Stimulated activated CD4-positive, alpha-beta T cell treated with anti-CD3 and anti-CD28 coated beads, TNF-alpha, amount 100 ng/mL, for 1 hour (primary cell): ENCODE results near the gene SPO11.

ENCODE experiments used
- DNase-seq, 3 donors: peaks; one replicate each; pipeline ENCODE4 v3.0.0-alpha.2; 2020; ENCODE audit warnings: low read depth in 3 of 3, low spot score in 1 of 3

Gene SPO11

DNA sequence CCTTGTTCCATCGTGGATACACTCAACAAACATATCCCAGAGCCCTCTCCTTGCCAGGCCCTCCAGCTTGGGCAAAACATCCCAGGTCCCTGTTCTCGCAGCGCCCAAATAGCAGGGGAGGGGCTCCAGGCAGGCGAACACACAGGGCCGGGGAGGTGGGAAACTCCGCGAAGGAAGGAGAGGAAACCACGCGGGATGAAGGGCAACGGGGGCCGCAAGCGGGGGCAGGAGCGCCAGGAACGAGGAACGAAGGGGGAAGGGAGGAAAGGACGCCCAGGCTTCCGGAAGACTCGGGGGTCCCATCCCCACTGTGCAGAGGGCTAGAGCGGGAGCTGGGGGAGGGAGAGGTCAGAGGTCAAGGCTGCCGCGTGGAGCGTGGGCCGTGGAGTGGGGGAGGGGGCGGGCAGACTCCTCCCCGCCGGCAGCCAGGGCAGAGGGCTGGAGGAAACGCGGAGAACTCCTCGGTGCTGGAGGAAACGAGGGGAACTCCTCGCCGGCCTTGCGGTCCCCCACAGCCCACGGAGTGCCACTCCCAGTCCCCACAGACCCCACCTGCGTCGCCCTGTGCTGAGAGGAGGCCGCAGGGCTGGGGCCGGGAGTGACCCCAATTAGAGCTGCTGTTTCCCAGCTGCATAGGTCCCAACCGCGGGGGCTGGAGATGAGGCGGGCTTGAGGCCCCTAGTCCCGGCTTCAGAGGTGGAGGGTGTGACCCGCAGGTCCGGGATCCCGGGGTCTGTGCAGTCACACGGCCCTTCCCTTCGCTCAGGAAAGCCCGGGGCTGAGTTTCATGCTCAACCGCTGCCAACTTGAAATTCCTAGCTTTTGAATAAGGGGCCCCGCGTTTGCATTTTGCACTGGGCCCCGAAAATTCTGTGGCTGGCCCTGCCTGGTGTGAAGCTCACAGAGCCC, 60.3 kb downstream of the SPO11 start:
- peak in 1 of 3 donors; percentile 58 for DNase-seq

DNA sequence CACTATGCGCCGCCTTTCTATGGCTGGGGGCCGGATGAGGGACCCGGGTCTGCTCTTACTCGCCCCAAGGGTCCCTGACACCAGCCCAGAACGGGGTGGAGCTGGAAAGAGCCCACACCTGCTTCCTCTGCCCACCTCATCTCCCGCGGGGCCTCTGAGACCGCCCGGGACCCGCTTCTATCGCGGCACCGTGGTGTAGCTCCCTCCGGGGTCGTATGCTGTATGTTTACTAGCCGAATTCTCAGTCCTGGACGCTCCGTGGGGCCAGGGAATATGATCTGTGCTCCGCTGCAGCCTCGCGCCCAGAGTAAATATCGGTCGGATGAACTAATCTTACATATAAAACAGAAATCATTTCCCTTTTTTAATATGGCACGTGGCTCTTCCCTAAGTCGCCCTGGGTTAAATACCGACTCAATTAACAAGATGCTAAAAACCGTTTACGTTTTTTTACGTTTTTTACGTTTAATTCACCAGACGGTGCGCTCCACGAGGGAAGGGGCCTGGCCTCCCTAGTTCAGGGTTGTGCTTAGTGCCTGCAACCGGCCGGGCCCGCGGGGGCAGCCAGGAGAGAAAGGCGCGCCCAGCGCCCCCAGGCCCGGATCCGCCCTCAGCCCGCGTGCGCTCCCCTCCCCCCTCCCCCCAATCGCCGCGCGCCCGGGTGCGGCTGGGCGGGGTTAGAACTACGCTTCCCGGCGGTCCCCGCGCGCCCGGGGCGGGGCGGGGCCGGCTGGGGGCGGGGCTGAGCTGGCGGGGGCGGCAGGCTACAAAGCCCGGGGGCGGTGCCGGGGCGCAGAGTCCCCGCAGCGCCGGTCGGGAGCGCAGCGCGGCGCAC, 61.2 kb downstream of the SPO11 start, which contains the start of gene RBM38:
Gene RBM38 (plus strand): TSS at position 793 of the 835 bp plus-strand sequence. CDS start 186 bp downstream, outside the sequence.
- DNase-seq = peak; percentile 22 to 75 (median 49)

DNA sequence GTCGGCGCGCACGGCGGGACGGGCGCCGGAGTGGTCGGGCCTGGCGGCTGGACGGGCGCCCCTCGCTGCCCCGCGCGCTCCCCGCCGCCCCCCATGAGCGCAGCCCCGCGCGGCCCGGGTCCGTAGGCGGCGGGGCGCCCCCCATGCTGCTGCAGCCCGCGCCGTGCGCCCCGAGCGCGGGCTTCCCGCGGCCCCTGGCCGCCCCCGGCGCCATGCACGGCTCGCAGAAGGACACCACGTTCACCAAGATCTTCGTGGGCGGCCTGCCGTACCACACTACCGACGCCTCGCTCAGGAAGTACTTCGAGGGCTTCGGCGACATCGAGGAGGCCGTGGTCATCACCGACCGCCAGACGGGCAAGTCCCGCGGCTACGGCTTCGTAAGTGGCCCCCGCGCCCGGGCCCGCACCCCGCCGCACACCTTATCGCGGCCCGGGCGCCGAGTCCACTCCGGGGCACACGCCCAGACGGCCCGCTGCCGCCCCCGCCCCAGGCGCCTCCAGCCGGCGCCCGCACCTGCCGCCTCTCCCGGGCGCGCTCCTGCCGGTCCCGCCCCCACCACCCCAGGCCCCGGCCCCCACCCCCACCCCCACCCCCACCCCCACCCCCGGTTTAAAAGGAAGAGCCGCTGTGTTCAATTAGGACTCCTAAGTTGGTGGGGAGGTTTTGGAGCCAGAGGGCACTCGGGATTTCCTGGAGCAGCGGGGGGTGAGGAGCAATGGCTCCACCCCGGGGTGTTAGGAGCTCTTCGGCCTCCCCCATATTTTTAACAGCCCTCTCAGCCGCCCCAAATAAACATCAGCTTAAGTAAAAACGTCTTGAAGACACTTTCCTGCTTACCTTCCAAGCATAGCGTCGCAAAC, 62.1 kb downstream of the SPO11 start:
- no peak for DNase-seq

DNA sequence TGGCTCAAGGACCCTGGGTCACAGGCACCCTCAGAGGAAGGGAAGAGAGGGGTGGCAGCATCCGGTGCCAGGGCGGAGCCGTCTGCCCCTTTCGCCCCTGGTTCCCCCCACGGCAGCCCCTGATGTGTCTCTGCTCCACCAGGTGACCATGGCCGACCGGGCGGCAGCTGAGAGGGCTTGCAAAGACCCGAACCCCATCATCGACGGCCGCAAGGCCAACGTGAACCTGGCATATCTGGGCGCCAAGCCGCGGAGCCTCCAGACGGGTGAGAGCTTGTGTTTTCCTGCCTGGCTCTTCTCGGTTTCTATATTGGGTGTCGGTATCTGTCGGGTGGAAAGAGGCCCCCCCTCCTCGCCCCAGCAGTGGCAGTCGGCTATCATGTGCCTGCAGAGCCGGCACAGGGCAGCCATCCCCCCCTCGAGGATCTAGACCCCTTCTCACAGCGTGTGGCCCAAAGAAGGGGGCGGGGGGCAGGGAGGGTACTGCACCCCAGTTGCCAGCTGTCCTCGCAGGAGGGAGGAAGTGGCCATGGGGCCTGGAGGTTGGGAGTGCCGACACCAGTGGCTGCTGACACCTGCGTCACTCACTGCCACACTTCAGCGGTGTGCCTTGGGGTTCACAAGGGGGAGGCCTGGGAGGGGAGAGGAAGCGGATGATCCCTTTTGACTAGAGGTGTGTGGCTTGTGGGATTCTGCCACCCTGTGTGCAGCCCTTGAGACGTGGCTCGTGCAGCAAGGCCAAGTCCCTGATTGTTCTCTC, 63.1 kb downstream of the SPO11 start:
- DNase-seq = peak; percentile 46 to 49 (median 47)
